ENCODE measurements around the gene GRIK4. TPM values are rescaled to one million over a fixed set of nuclear protein-coding genes. Genes with fewer than 3 reads are reported as not detected.

Gene GRIK4
- total and polyA plus RNA-seq, 2 donors from 2014 or later, result 0.25 TPM; not detected in 1

DNA sequence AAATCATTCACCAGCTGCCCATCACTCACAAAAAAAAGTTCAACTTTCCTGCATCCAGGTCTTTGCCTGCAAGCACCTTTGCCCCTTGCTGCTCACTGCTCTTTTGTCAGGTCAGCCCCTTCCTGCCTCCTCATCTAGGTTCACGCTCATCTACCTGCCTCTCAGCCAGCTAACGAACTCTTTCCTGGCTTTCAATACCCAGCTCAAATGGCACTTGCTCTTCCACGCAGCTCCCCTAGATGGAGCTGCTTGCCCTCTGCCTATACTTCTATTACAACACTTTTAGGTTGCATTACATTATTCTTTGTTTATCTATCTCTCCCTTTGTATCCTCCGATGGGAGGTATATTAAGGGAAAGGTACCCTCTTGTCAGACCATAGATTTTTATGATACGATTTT is 433.5 kb downstream of the GRIK4 start:
- intact Hi-C loops (cut with DNase I), result no loop called here
- Histone ChIP-seq H3K9ac (ENCODE audit: low read length in 3 of 3) (no peak overlapping the region), H3K36me3 (ENCODE audit: control insufficient read depth in 2 of 3, insufficient read depth in 3 of 3, low read length in 3 of 3) (no peaks in the 10 kb centered on the region), H3K27me3 (ENCODE audit: control insufficient read depth, insufficient read depth, low read length) (no peaks in the 10 kb centered on the region), H3K4me3 (ENCODE audit: low read length in 3 of 3) (no peak overlapping the region), H3K9me3 (ENCODE audit: control insufficient read depth in 2 of 3, insufficient read depth in 1 of 3, low read length in 3 of 3) (peaks cover 0 to 12% (median 6%) of the 10 kb centered on the region in 3 donors), H3K27ac (ENCODE audit: low read depth in 2 of 2, low read length in 2 of 2) (no peak overlapping the region), H3K4me1 (ENCODE audit: control insufficient read depth in 2 of 3, insufficient read depth in 2 of 3, low read depth in 1 of 3, low read length in 3 of 3) (no peaks in the 10 kb centered on the region)
- TF ChIP-seq, protein P1, sequence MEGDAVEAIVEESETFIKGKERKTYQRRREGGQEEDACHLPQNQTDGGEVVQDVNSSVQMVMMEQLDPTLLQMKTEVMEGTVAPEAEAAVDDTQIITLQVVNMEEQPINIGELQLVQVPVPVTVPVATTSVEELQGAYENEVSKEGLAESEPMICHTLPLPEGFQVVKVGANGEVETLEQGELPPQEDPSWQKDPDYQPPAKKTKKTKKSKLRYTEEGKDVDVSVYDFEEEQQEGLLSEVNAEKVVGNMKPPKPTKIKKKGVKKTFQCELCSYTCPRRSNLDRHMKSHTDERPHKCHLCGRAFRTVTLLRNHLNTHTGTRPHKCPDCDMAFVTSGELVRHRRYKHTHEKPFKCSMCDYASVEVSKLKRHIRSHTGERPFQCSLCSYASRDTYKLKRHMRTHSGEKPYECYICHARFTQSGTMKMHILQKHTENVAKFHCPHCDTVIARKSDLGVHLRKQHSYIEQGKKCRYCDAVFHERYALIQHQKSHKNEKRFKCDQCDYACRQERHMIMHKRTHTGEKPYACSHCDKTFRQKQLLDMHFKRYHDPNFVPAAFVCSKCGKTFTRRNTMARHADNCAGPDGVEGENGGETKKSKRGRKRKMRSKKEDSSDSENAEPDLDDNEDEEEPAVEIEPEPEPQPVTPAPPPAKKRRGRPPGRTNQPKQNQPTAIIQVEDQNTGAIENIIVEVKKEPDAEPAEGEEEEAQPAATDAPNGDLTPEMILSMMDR (IDR thresholded peaks at IDR 0.05; ENCODE audit: borderline replicate concordance, extremely low read depth, insufficient read depth), result no peak
- FAIRE-seq (no peak), DNase-seq (no peak)

DNA sequence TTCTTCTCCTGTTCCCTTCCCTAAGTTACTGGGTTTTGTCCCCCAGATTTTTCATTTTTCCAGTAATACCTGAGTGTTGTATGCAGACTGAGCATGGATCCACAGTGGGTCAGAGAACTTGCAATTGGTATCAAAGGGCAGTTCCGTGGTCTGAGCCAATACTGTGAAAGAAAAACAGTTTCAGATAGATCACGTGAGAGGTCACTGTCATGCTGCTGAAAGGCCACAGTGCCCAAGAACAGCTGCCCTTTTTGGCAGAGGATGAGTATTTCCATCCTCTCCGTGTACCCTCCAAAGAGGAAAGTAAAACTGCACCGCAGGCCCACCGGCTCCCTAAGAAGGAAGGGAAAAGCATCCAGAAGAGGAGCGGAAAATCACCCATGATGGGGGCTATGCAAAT is 439.3 kb downstream of the GRIK4 start:
- FAIRE-seq (no peak), DNase-seq (no peak)
- no peaks in the 10 kb centered on the region for H3K9me3 ChIP-seq (ENCODE audit: control insufficient read depth in 2 of 3, insufficient read depth in 1 of 3, low read length in 3 of 3)
- H3K4me1 ChIP-seq (ENCODE audit: control insufficient read depth in 2 of 3, insufficient read depth in 2 of 3, low read depth in 1 of 3, low read length in 3 of 3), result no peaks in the 10 kb centered on the region
- H3K36me3 ChIP-seq (ENCODE audit: control insufficient read depth in 2 of 3, insufficient read depth in 3 of 3, low read length in 3 of 3), result no peaks in the 10 kb centered on the region
- no peak overlapping the region for H3K27ac ChIP-seq (ENCODE audit: low read depth in 2 of 2, low read length in 2 of 2)
- H3K4me3 ChIP-seq (ENCODE audit: low read length in 3 of 3), result no peak overlapping the region
- no peak overlapping the region for H3K9ac ChIP-seq (ENCODE audit: low read length in 3 of 3)
- intact Hi-C loops (cut with DNase I), result loop anchor here (10.0 kb wide), 1 partner anchor 266 kb away; no protein-coding TSS in a partner anchor
- no peaks in the 10 kb centered on the region for H3K27me3 ChIP-seq (ENCODE audit: control insufficient read depth, insufficient read depth, low read length)
- TF ChIP-seq, protein P1 (IDR thresholded peaks at IDR 0.05; ENCODE audit: borderline replicate concordance, extremely low read depth, insufficient read depth), result no peak

DNA sequence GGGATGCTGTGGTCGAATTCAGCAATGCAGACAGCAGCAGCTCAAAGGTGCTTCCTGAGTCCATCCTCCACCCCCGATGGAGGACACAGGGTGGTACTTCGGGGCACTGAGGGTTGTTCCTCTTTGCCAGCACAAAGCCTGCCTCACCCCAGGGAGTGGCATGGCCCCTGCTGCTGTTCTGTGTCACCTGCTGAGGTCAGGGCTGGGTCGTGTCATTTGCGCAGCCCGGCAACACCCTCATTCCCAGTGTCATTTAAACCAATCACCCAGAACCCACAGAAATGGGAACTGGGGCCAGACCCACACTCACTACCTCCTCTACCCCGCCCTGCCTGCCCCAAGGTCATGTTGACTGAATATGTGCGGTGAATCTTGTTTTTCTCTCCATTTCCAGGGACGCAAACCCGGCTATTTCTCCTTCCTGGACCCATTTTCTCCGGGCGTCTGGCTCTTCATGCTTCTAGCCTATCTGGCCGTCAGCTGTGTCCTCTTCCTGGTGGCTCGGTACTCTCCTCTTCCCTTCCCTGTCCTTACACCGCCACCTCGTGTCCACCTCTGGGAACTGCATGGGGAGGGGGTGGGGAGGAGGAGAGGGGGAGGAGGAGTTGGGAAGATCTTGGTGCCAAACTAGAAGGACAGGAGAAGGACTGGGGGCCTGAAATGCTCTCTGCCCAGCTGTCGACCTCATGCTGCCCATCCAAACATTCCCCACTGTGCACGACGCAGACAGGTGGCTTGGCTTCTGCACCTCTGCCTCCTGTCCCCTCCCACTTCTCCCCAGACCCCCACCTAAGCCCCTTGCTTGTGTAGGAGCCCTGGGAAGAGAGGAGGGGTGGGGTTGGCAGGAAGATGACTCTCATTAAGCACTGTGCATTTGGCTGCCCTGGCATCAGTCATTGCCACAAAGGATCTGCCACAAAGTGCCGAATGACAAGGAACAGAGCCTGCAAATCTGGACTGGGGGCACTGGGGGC is 441.2 kb downstream of the GRIK4 start:
- Histone ChIP-seq H3K9me3 (ENCODE audit: control insufficient read depth in 2 of 3, insufficient read depth in 1 of 3, low read length in 3 of 3) (no peaks in the 10 kb centered on the region), H3K9ac (ENCODE audit: low read length in 3 of 3) (peak overlapping the region in 1 of 3 donors; percentile 16), H3K4me3 (ENCODE audit: low read length in 3 of 3) (peak overlapping the region in 1 of 3 donors; percentile 20), H3K27me3 (ENCODE audit: control insufficient read depth, insufficient read depth, low read length) (no peaks in the 10 kb centered on the region), H3K4me1 (ENCODE audit: control insufficient read depth in 2 of 3, insufficient read depth in 2 of 3, low read depth in 1 of 3, low read length in 3 of 3) (no peaks in the 10 kb centered on the region), H3K27ac (ENCODE audit: low read depth in 2 of 2, low read length in 2 of 2) (no peak overlapping the region), H3K36me3 (ENCODE audit: control insufficient read depth in 2 of 3, insufficient read depth in 3 of 3, low read length in 3 of 3) (no peaks in the 10 kb centered on the region)
- TF ChIP-seq, protein P1 (IDR thresholded peaks at IDR 0.05; ENCODE audit: borderline replicate concordance, extremely low read depth, insufficient read depth), result peak; percentile 76
- FAIRE-seq, result no peak
- intact Hi-C loops (cut with DNase I), result loop anchor here (10.0 kb wide), 1 partner anchor 268 kb away; no protein-coding TSS in a partner anchor
- peak; percentile 89 to 96 (median 92) for DNase-seq

Data from kidney (tissue), 14 donors.